ENCODE data around the gene HAGHL.

HAGHL gene

GRCh38 chr16:763369-764183 lies 36.7 kb downstream of the HAGHL start:
- peaks cover 32% of the 10 kb centered on the region for H3K4me1 ChIP-seq (ENCODE audit: control insufficient read depth, insufficient read depth, low read length)
- H3K4me3 ChIP-seq (ENCODE audit: low read length): no peak overlapping the region
- no peak overlapping the region for H3K9ac ChIP-seq (ENCODE audit: low read length)
- no peaks in the 10 kb centered on the region for H3K9me3 ChIP-seq (ENCODE audit: control insufficient read depth, low read length)
- H3K36me3 ChIP-seq (ENCODE audit: control insufficient read depth, insufficient read depth, low read length): no peaks in the 10 kb centered on the region
- H3K27me3 ChIP-seq (ENCODE audit: control insufficient read depth, insufficient read depth, low read length): peaks cover 8% of the 10 kb centered on the region

- no peak overlapping the region for H3K4me3 ChIP-seq (ENCODE audit: low read length)
- H3K36me3 ChIP-seq (ENCODE audit: control insufficient read depth, insufficient read depth, low read length): no peaks in the 10 kb centered on the region
- H3K4me1 ChIP-seq (ENCODE audit: control insufficient read depth, insufficient read depth, low read length): peaks cover 29% of the 10 kb centered on the region
- H3K9ac ChIP-seq (ENCODE audit: low read length): no peak overlapping the region
- H3K27me3 ChIP-seq (ENCODE audit: control insufficient read depth, insufficient read depth, low read length): peaks cover 8% of the 10 kb centered on the region
- H3K9me3 ChIP-seq (ENCODE audit: control insufficient read depth, low read length): no peaks in the 10 kb centered on the region
Observed at GRCh38 chr16:764184-764750, 37.4 kb downstream of the HAGHL start.

GRCh38 chr16:764848-765487 lies 38.1 kb downstream of the HAGHL start:
- Histone ChIP-seq H3K9me3 (ENCODE audit: control insufficient read depth, low read length) (no peaks in the 10 kb centered on the region), H3K27me3 (ENCODE audit: control insufficient read depth, insufficient read depth, low read length) (peaks cover 8% of the 10 kb centered on the region), H3K4me3 (ENCODE audit: low read length) (no peak overlapping the region), H3K4me1 (ENCODE audit: control insufficient read depth, insufficient read depth, low read length) (peaks cover 22% of the 10 kb centered on the region), H3K36me3 (ENCODE audit: control insufficient read depth, insufficient read depth, low read length) (no peaks in the 10 kb centered on the region), H3K9ac (ENCODE audit: low read length) (no peak overlapping the region)

GRCh38 chr16:765488-765865 lies 38.6 kb downstream of the HAGHL start:
- Histone ChIP-seq H3K9me3 (ENCODE audit: control insufficient read depth, low read length) (no peaks in the 10 kb centered on the region), H3K9ac (ENCODE audit: low read length) (no peak overlapping the region), H3K36me3 (ENCODE audit: control insufficient read depth, insufficient read depth, low read length) (no peaks in the 10 kb centered on the region), H3K4me3 (ENCODE audit: low read length) (no peak overlapping the region), H3K4me1 (ENCODE audit: control insufficient read depth, insufficient read depth, low read length) (peaks cover 17% of the 10 kb centered on the region), H3K27me3 (ENCODE audit: control insufficient read depth, insufficient read depth, low read length) (peaks cover 8% of the 10 kb centered on the region)

- no peak overlapping the region for H3K9ac ChIP-seq (ENCODE audit: low read length)
- H3K9me3 ChIP-seq (ENCODE audit: control insufficient read depth, low read length): no peaks in the 10 kb centered on the region
- H3K27me3 ChIP-seq (ENCODE audit: control insufficient read depth, insufficient read depth, low read length): peaks cover 8% of the 10 kb centered on the region
- no peaks in the 10 kb centered on the region for H3K36me3 ChIP-seq (ENCODE audit: control insufficient read depth, insufficient read depth, low read length)
- no peak overlapping the region for H3K4me3 ChIP-seq (ENCODE audit: low read length)
- H3K4me1 ChIP-seq (ENCODE audit: control insufficient read depth, insufficient read depth, low read length): peaks cover 10% of the 10 kb centered on the region
Observed at GRCh38 chr16:766008-766819, 39.3 kb downstream of the HAGHL start.

GRCh38 chr16:766820-767640 lies 40.1 kb downstream of the HAGHL start:
- H3K36me3 ChIP-seq (ENCODE audit: control insufficient read depth, insufficient read depth, low read length): no peaks in the 10 kb centered on the region
- no peaks in the 10 kb centered on the region for H3K9me3 ChIP-seq (ENCODE audit: control insufficient read depth, low read length)
- no peak overlapping the region for H3K9ac ChIP-seq (ENCODE audit: low read length)
- no peak overlapping the region for H3K4me3 ChIP-seq (ENCODE audit: low read length)
- peaks cover 2% of the 10 kb centered on the region for H3K4me1 ChIP-seq (ENCODE audit: control insufficient read depth, insufficient read depth, low read length)
- H3K27me3 ChIP-seq (ENCODE audit: control insufficient read depth, insufficient read depth, low read length): peaks cover 3% of the 10 kb centered on the region

- H3K36me3 ChIP-seq (ENCODE audit: control insufficient read depth, insufficient read depth, low read length): no peaks in the 10 kb centered on the region
- no peaks in the 10 kb centered on the region for H3K9me3 ChIP-seq (ENCODE audit: control insufficient read depth, low read length)
- no peak overlapping the region for H3K9ac ChIP-seq (ENCODE audit: low read length)
- H3K27me3 ChIP-seq (ENCODE audit: control insufficient read depth, insufficient read depth, low read length): peaks cover 3% of the 10 kb centered on the region
- H3K4me1 ChIP-seq (ENCODE audit: control insufficient read depth, insufficient read depth, low read length): no peaks in the 10 kb centered on the region
- no peak overlapping the region for H3K4me3 ChIP-seq (ENCODE audit: low read length)
Observed at GRCh38 chr16:767743-768235, 40.9 kb downstream of the HAGHL start.

GRCh38 chr16:768428-768827 lies 41.5 kb downstream of the HAGHL start:
- no peaks in the 10 kb centered on the region for H3K27me3 ChIP-seq (ENCODE audit: control insufficient read depth, insufficient read depth, low read length)
- H3K4me1 ChIP-seq (ENCODE audit: control insufficient read depth, insufficient read depth, low read length): no peaks in the 10 kb centered on the region
- H3K9ac ChIP-seq (ENCODE audit: low read length): no peak overlapping the region
- H3K4me3 ChIP-seq (ENCODE audit: low read length): no peak overlapping the region
- H3K36me3 ChIP-seq (ENCODE audit: control insufficient read depth, insufficient read depth, low read length): no peaks in the 10 kb centered on the region
- no peaks in the 10 kb centered on the region for H3K9me3 ChIP-seq (ENCODE audit: control insufficient read depth, low read length)

GRCh38 chr16:769184-769784 lies 42.4 kb downstream of the HAGHL start:
- Histone ChIP-seq H3K27me3 (ENCODE audit: control insufficient read depth, insufficient read depth, low read length) (no peaks in the 10 kb centered on the region), H3K4me3 (ENCODE audit: low read length) (no peak overlapping the region), H3K9ac (ENCODE audit: low read length) (no peak overlapping the region), H3K4me1 (ENCODE audit: control insufficient read depth, insufficient read depth, low read length) (no peaks in the 10 kb centered on the region), H3K9me3 (ENCODE audit: control insufficient read depth, low read length) (no peaks in the 10 kb centered on the region), H3K36me3 (ENCODE audit: control insufficient read depth, insufficient read depth, low read length) (no peaks in the 10 kb centered on the region)

- H3K36me3 ChIP-seq (ENCODE audit: control insufficient read depth, insufficient read depth, low read length): no peaks in the 10 kb centered on the region
- H3K4me3 ChIP-seq (ENCODE audit: low read length): no peak overlapping the region
- no peak overlapping the region for H3K9ac ChIP-seq (ENCODE audit: low read length)
- no peaks in the 10 kb centered on the region for H3K9me3 ChIP-seq (ENCODE audit: control insufficient read depth, low read length)
- H3K4me1 ChIP-seq (ENCODE audit: control insufficient read depth, insufficient read depth, low read length): no peaks in the 10 kb centered on the region
- H3K27me3 ChIP-seq (ENCODE audit: control insufficient read depth, insufficient read depth, low read length): no peaks in the 10 kb centered on the region
Observed at GRCh38 chr16:769934-770333, 43.0 kb downstream of the HAGHL start.

GRCh38 chr16:770411-770810 lies 43.5 kb downstream of the HAGHL start:
- Histone ChIP-seq H3K9me3 (ENCODE audit: control insufficient read depth, low read length) (no peaks in the 10 kb centered on the region), H3K4me1 (ENCODE audit: control insufficient read depth, insufficient read depth, low read length) (no peaks in the 10 kb centered on the region), H3K4me3 (ENCODE audit: low read length) (no peak overlapping the region), H3K27me3 (ENCODE audit: control insufficient read depth, insufficient read depth, low read length) (no peaks in the 10 kb centered on the region), H3K9ac (ENCODE audit: low read length) (no peak overlapping the region), H3K36me3 (ENCODE audit: control insufficient read depth, insufficient read depth, low read length) (no peaks in the 10 kb centered on the region)

Data from mucosa of stomach (tissue), 1 donor.